K562 (cell line): ENCODE measurements around the gene MARCHF5. TPM values are rescaled to one million over a fixed set of nuclear protein-coding genes. Genes with fewer than 3 reads are reported as not detected.

Experiments used
- ATAC-seq: fragments of 200-7000 bp; cut with Tn5 transposase; 3 replicates; pipeline ENCODE4 v1.9.1; 2020; ENCODE audit warnings: moderate library complexity
- BruUV-seq: library from RNA; stranded (reverse); fragments of 400-500 nt; replicated peaks from 2 replicates; lab custom pipeline; 2021; lab: Mats Ljungman, UMichigan
- CTCF ChIA-PET: fragments of 300-600 bp; formaldehyde crosslinking; extraction: SDS; loops from one replicate; lab custom pipeline; 2021; ENCODE audit warnings: low intra/inter-chr PET ratio; lab: Yijun Ruan, JAX
- POLR2A ChIA-PET: fragments of 300-600, 350-650 bp; sonication (Branson Sonifier 250); formaldehyde crosslinking; extraction: SDS; loops from one replicate; lab custom pipeline; 2021; ENCODE audit warnings: antibody characterized with exemption, inconsistent platforms; lab: Yijun Ruan, JAX
- DNase-seq, 4 experiments: peaks; one replicate each; pipeline versions ENCODE4 v3.0.0 to v3.0.0-alpha.2; 2011 to 2018; ENCODE audit warnings: low spot score in 3 of 4, mixed read lengths in 3 of 4; ENCODE audit errors: extremely low read depth in 1 of 4
- FAIRE-seq: peaks from 2 replicates; lab custom pipeline; 2011; peaks lifted over from hg19 to GRCh38; lab: Jason Lieb, UNC
- H2AFZ ChIP-seq: 2 replicates; pipeline ENCODE4 v1.6.0; 2011; ENCODE audit warnings: low read depth, low read length, control low read depth, inconsistent platforms
- H3K27ac ChIP-seq: fragments of 200-600 bp; 3 replicates; pipeline ENCODE4 v1.8.0; 2011; ENCODE audit warnings: low read depth, mild to moderate bottlenecking, control low read depth, inconsistent platforms, low read length, moderate library complexity, mixed read lengths; ENCODE audit errors: extremely low read depth
- H3K27me3 ChIP-seq, 2 experiments: fragments of 300-600 bp in 1 of 2; 2 replicates in 1 of 2; 3 replicates in 1 of 2; pipeline versions ENCODE4 v1.6.0 to v1.8.0; 2011; ENCODE audit warnings: inconsistent platforms in 2 of 2, low read length in 2 of 2, mild to moderate bottlenecking in 1 of 2, mixed read lengths in 1 of 2, moderate library complexity in 1 of 2; ENCODE audit not compliant: control insufficient read depth in 2 of 2, insufficient read depth in 2 of 2
- H3K36me3 ChIP-seq: fragments of 300-600 bp; 3 replicates; pipeline ENCODE4 v1.8.0; 2011; ENCODE audit warnings: mild to moderate bottlenecking, low read length, inconsistent platforms; ENCODE audit not compliant: control insufficient read depth, insufficient read depth
- H3K4me1 ChIP-seq, 2 experiments: fragments of 200-600 bp in 1 of 2; replicated peaks in 1 of 2; 2 replicates in 1 of 2; 3 replicates in 1 of 2; pipeline versions ENCODE4 v1.5.1 to v1.8.0; 2011; ENCODE audit warnings: inconsistent platforms in 2 of 2, low read length in 2 of 2, mild to moderate bottlenecking in 1 of 2, mixed read lengths in 1 of 2, moderate library complexity in 1 of 2; ENCODE audit not compliant: control insufficient read depth in 2 of 2, insufficient read depth in 2 of 2
- H3K4me2 ChIP-seq: 2 replicates; pipeline ENCODE4 v1.6.1; 2011; ENCODE audit warnings: low read length, control low read depth, inconsistent platforms, mixed read lengths; ENCODE audit not compliant: insufficient read depth
- H3K4me3 ChIP-seq: fragments of 200-600 bp; sonication (generic), shearing (Covaris generic); 2 replicates; pipeline ENCODE4 v1.5.1; 2016; ENCODE audit warnings: control low read depth, inconsistent platforms
- H3K79me2 ChIP-seq: fragments of 200-600 bp; 3 replicates; pipeline ENCODE4 v1.8.0; 2011; ENCODE audit warnings: low read length, inconsistent platforms; ENCODE audit not compliant: control insufficient read depth, insufficient read depth
- H3K9ac ChIP-seq, 2 experiments: 2 replicates each; pipeline versions ENCODE4 v1.6.0 to v1.6.1; 2011; ENCODE audit warnings: low read depth in 2 of 2, low read length in 2 of 2, control low read depth in 1 of 2, inconsistent platforms in 1 of 2, mild to moderate bottlenecking in 1 of 2, mixed read lengths in 1 of 2; ENCODE audit not compliant: insufficient read depth in 1 of 2
- H3K9me1 ChIP-seq: one replicate; pipeline ENCODE4 v1.6.0; 2011; ENCODE audit warnings: inconsistent platforms, mild to moderate bottlenecking, low read length, moderate library complexity; ENCODE audit not compliant: control insufficient read depth, insufficient read depth
- H3K9me3 ChIP-seq: replicated peaks from 2 replicates; pipeline ENCODE4 v1.5.1; 2011; ENCODE audit warnings: low read depth, low read length, inconsistent platforms; ENCODE audit not compliant: control insufficient read depth, insufficient read depth
- H4K20me1 ChIP-seq: replicated peaks from 2 replicates; pipeline ENCODE4 v1.6.1; 2011; ENCODE audit warnings: low read length, inconsistent platforms, mixed read lengths; ENCODE audit not compliant: control insufficient read depth, insufficient read depth
- BRD9 ChIP-seq: fragments of 450-650 bp; IDR thresholded peaks from 2 replicates; pipeline ENCODE4 v1.6.1; 2018; ENCODE audit warnings: low read depth; ENCODE audit not compliant: partially characterized antibody
- CSDE1 ChIP-seq, 2 experiments: fragments of 450-650 bp; IDR thresholded peaks; 2 replicates each; pipeline ENCODE4 v1.6.1; 2016; ENCODE audit warnings: mild to moderate bottlenecking in 1 of 2
- DPF2 ChIP-seq: fragments of 450-650 bp; IDR thresholded peaks from 2 replicates; pipeline ENCODE4 v1.6.1; 2016
- EHMT2 ChIP-seq: fragments of 450-650 bp; IDR thresholded peaks from 2 replicates; pipeline ENCODE4 v1.6.1; 2018; ENCODE audit warnings: antibody characterized with exemption
- ELF2 ChIP-seq: fragments of 250-450 bp; sonication (Bioruptor Pico); IDR thresholded peaks from 2 replicates; pipeline ENCODE4 v1.5.0; 2021; ENCODE audit warnings: mild to moderate bottlenecking
- FOS ChIP-seq: IDR thresholded peaks from 3 replicates; pipeline ENCODE4 v1.6.1; 2011; ENCODE audit not compliant: insufficient read length; ENCODE audit errors: extremely low read depth
- HDAC2 ChIP-seq: fragments of 450-650 bp; IDR thresholded peaks from 2 replicates; pipeline ENCODE4 v1.6.1; 2016; ENCODE audit warnings: mild to moderate bottlenecking
- TRIM28 ChIP-seq: fragments of 450-650 bp; IDR thresholded peaks from 2 replicates; pipeline ENCODE4 v1.6.1; 2017
- WHSC1 ChIP-seq: IDR thresholded peaks from one replicate; pipeline ENCODE4 v1.6.1; 2012; ENCODE audit warnings: low read length, control low read depth, inconsistent platforms
- ZFP30 ChIP-seq: fragments of 250-450 bp; sonication (Bioruptor Pico); IDR thresholded peaks from 2 replicates; pipeline ENCODE4 v1.8.0; 2022; ENCODE audit warnings: moderate library complexity, mild to moderate bottlenecking, inconsistent platforms, borderline replicate concordance
- ZNF431 ChIP-seq: sonication (generic); formaldehyde crosslinking; IDR thresholded peaks from 2 replicates; pipeline ENCODE4 v1.8.0; 2022; ENCODE audit warnings: mild to moderate bottlenecking, missing genetic modification reagents
- ZNF707 ChIP-seq: fragments of 250-450 bp; sonication (Bioruptor Pico); conservative IDR thresholded peaks from 2 replicates; pipeline ENCODE4 v1.8.0; 2022; ENCODE audit warnings: inconsistent platforms, mild to moderate bottlenecking, moderate library complexity
- WGBS: fragments of 100-300 bp; shearing (Covaris generic); methylation state at CpG from one replicate; pipeline ENCODE4 v1.1.6; 2016; ENCODE audit warnings: low coverage, mixed read lengths; ENCODE audit not compliant: insufficient coverage; ENCODE audit errors: missing lambda C conversion rate; 5-methylcytosine and 5-hydroxymethylcytosine counted together
- in situ Hi-C: fragments of 300-500 bp; cut with MboI; formaldehyde crosslinking; loops from 4 replicates; pipeline ENCODE4 v1.15.0; 2018; ENCODE audit warnings: inconsistent platforms, mixed read lengths
- intact Hi-C: fragments of 100-400 bp; cut with micrococcal nuclease; formaldehyde crosslinking; loops from 2 replicates; pipeline ENCODE4 v1.14.2; 2022
- polyA plus RNA-seq, 8 experiments: library from polyadenylated mRNA; depleted of rRNA in 4 of 8; stranded (reverse) in 5 of 8; unstranded in 3 of 8; fragments of >200 nt; fragmentation: Nextera tagmentation in 2 of 8; fragmentation: Illumina TruSeq in 1 of 8; extraction: Ambion mirVana in 2 of 8; extraction: Trizol in 1 of 8; gene quantifications; 2 replicates each; pipeline versions ENCODE4 v1.2.1 to v1.2.3, GENCODE V29; 2011 to 2014; ENCODE audit warnings: inconsistent platforms in 1 of 8, missing spikeins in 1 of 8
- total RNA-seq, 7 experiments: library from RNA; depleted of rRNA in 6 of 7; stranded (reverse); fragments of >200 nt in 6 of 7; fragmentation: Illumina TruSeq in 2 of 7; extraction: Trizol in 2 of 7; gene quantifications; 2 replicates each; pipeline versions ENCODE4 v1.2.1 to v1.2.3, GENCODE V29; 2011 to 2021; ENCODE audit warnings: low replicate concordance in 1 of 7
- TF ChIP-seq, protein P1 (sequence below): fragments of 450-650 bp; conservative IDR thresholded peaks from 2 replicates; pipeline ENCODE4 v1.6.1; 2016; ENCODE audit warnings: missing genetic modification characterization, low read depth, mild to moderate bottlenecking, missing compliant biosample characterization, moderate library complexity

Gene MARCHF5
- total and polyA plus RNA-seq, 9 of the 15 experiments (the other 6 are each of a cell fraction or from before 2014, with no cell fraction given), result 3.4 to 27.2 (median 11.5) TPM

DNA sequence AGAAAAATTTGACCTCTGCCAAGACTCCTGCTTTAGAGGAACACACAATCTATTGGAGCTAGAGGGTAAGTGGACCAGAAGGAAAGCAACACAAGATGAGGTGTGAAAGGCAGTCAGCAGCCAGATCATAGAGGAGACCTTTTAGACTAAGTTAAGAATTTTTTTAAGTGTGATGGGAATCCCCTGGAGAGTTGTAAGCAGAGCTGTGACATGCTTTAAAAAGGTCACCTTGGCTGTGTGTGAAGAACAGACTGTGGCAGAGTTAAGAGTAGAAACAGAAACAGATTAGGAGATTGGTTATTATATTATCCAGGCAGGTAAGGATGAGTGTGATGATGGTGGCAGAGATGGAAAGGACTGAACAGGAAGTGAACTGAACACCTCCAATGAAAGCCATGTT is 23.6 kb upstream of the MARCHF5 start:
- in situ Hi-C loops, result no loop called here
- Histone ChIP-seq H3K27ac (no peak overlapping the region), H3K4me1 (no peaks in the 10 kb centered on the region), H3K4me3 (no peak overlapping the region), H2AFZ (no peak overlapping the region), H4K20me1 (no peaks in the 10 kb centered on the region), H3K27me3 (no peaks in the 10 kb centered on the region), H3K4me2 (no peak overlapping the region), H3K79me2 (no peaks in the 10 kb centered on the region), H3K9ac (no peak overlapping the region), H3K9me1 (no peaks in the 10 kb centered on the region), H3K9me3 (no peaks in the 10 kb centered on the region), H3K36me3 (no peaks in the 10 kb centered on the region)
- FAIRE-seq, result no peak
- TF ChIP-seq, protein P1, sequence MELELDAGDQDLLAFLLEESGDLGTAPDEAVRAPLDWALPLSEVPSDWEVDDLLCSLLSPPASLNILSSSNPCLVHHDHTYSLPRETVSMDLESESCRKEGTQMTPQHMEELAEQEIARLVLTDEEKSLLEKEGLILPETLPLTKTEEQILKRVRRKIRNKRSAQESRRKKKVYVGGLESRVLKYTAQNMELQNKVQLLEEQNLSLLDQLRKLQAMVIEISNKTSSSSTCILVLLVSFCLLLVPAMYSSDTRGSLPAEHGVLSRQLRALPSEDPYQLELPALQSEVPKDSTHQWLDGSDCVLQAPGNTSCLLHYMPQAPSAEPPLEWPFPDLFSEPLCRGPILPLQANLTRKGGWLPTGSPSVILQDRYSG, result no peak
- TF ChIP-seq TRIM28, result no peak
- TF ChIP-seq HDAC2, result no peak
- no peak for TF ChIP-seq EHMT2
- ChIA-PET CTCF (interaction anchor here (0.6 kb wide), 1 partner anchor 191 kb away, joined by 5 read pairs; no protein-coding TSS in a partner anchor), POLR2A (no interaction called here)
- no peak for ATAC-seq
- intact Hi-C loops, result no loop called here
- BruUV-seq, result no TSS peak
- DNase-seq, result no peak

DNA sequence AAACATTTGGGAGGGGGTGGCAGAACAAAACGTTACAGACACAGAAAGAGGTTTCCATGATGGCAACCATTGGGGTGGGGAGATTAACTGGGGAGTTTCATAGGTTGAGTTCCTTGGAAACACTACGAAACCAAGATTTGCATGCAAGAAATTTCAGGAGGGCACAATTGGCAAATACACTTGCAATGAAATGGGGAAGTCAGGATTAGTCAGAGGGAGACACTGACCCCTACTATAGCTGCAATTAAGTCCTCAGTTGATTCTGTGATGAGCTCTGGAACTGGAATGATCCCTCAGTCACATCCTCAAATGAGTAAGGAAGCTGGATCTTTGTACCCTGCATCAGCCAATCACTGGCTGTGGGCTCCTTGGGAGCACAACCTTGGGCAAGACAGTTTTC is 22.2 kb upstream of the MARCHF5 start:
- H3K4me1 ChIP-seq, result no peaks in the 10 kb centered on the region
- DNase-seq (no peak), FAIRE-seq (no peak), ATAC-seq (no peak)
- H3K27ac ChIP-seq, result no peak overlapping the region
- ChIA-PET POLR2A (no interaction called here), CTCF (interaction anchor here (0.7 kb wide), 1 partner anchor 169 kb away, joined by 3 read pairs; no protein-coding TSS in a partner anchor)
- no peaks in the 10 kb centered on the region for H3K9me1 ChIP-seq
- H3K36me3 ChIP-seq, result no peaks in the 10 kb centered on the region
- H3K9ac ChIP-seq, result no peak overlapping the region
- no peaks in the 10 kb centered on the region for H3K27me3 ChIP-seq
- no peak overlapping the region for H3K4me3 ChIP-seq
- no TSS peak for BruUV-seq
- no peak overlapping the region for H2AFZ ChIP-seq
- in situ Hi-C loops (no loop called here), intact Hi-C loops (no loop called here)
- no peak overlapping the region for H3K4me2 ChIP-seq
- no peaks in the 10 kb centered on the region for H4K20me1 ChIP-seq
- 30% methylated on average over 2 of the region's 2 CpGs for WGBS
- H3K79me2 ChIP-seq, result no peaks in the 10 kb centered on the region
- H3K9me3 ChIP-seq, result no peaks in the 10 kb centered on the region
- no peak for TF ChIP-seq WHSC1
- no peak for TF ChIP-seq BRD9
- no peak for TF ChIP-seq ZNF707 (CRISPR knock-in tag)
- TF ChIP-seq ZNF431, result no peak
- TF ChIP-seq FOS, result no peak
- TF ChIP-seq ZFP30 (CRISPR knock-in tag), result no peak
- no peak for TF ChIP-seq DPF2
- no peak for TF ChIP-seq ELF2 (CRISPR knock-in tag)
- no peak for TF ChIP-seq CSDE1 (IDR thresholded peaks at IDR 0.05)
